HEK293 (cell line): ENCODE data around the gene ABCG8.

Source experiments
- CTCF ChIA-PET: fragments of 350-600 bp; formaldehyde crosslinking; extraction: SDS; loops from one replicate; lab custom pipeline; 2021; ENCODE audit warnings: antibody characterized with exemption; lab: Yijun Ruan, JAX
- POLR2A ChIA-PET: fragments of 300-600 bp; formaldehyde crosslinking; extraction: SDS; loops from one replicate; lab custom pipeline; 2020; ENCODE audit warnings: antibody characterized with exemption, inconsistent platforms; lab: Yijun Ruan, JAX
- H3K27ac ChIP-seq: fragments of 200-500 bp; sonication (Bioruptor generic); 2 replicates; pipeline ENCODE4 v1.5.1; 2014; ENCODE audit warnings: low read depth, low read length, control low read depth, inconsistent platforms; ENCODE audit errors: extremely low read depth
- H3K36me3 ChIP-seq, 2 experiments: fragments of 200-500 bp in 1 of 2; sonication (Bioruptor generic) in 1 of 2; 1 replicate in 1 of 2; 2 replicates in 1 of 2; pipeline ENCODE4 v1.5.1; 2014 to 2017; ENCODE audit warnings: inconsistent platforms in 2 of 2, low read length in 2 of 2; ENCODE audit not compliant: control insufficient read depth in 2 of 2, insufficient read depth in 1 of 2
- H3K4me1 ChIP-seq: fragments of 200-500 bp; sonication (Bioruptor generic); 2 replicates; pipeline ENCODE4 v1.5.1; 2014; ENCODE audit warnings: mild to moderate bottlenecking, low read length, inconsistent platforms; ENCODE audit not compliant: control insufficient read depth, insufficient read depth
- H3K4me3 ChIP-seq: 2 replicates; pipeline ENCODE4 v1.5.1; 2011; ENCODE audit warnings: low read depth, mild to moderate bottlenecking, control low read depth, low read length, moderate library complexity
- H3K9me3 ChIP-seq: fragments of 200-500 bp; sonication (Bioruptor generic); 2 replicates; pipeline ENCODE4 v1.5.1; 2014; ENCODE audit warnings: low read depth, low read length, inconsistent platforms; ENCODE audit not compliant: control insufficient read depth, insufficient read depth
- KLF9 ChIP-seq: fragments of 450-650 bp; formaldehyde crosslinking; IDR thresholded peaks from 2 replicates; pipeline ENCODE4 v1.5.1; 2016; ENCODE audit warnings: missing biosample characterization, missing genetic modification characterization, low read depth
- MEIS1 ChIP-seq: sonication (generic); formaldehyde crosslinking; IDR thresholded peaks from 2 replicates; pipeline ENCODE4 v1.8.1; 2022; ENCODE audit warnings: missing genetic modification reagents, mild to moderate bottlenecking, borderline replicate concordance
- PRDM1 ChIP-seq: fragments of 450-650 bp; formaldehyde crosslinking; IDR thresholded peaks from 2 replicates; pipeline ENCODE4; 2016; ENCODE audit warnings: missing biosample characterization, missing genetic modification characterization
- ZFP3 ChIP-seq: fragments of 450-650 bp; formaldehyde crosslinking; IDR thresholded peaks from 2 replicates; pipeline ENCODE4 v1.5.1; 2016; ENCODE audit warnings: low read depth, missing biosample characterization, missing genetic modification characterization
- ZFP41 ChIP-seq: fragments of 450-650 bp; formaldehyde crosslinking; IDR thresholded peaks from 2 replicates; pipeline ENCODE4 v1.5.1; 2016; ENCODE audit warnings: missing biosample characterization, missing genetic modification characterization, borderline replicate concordance
- ZNF10 ChIP-seq: fragments of 450-650 bp; formaldehyde crosslinking; IDR thresholded peaks from 2 replicates; pipeline ENCODE4 v1.5.1; 2017; ENCODE audit warnings: missing biosample characterization, missing genetic modification characterization
- ZNF423 ChIP-seq: fragments of 450-650 bp; formaldehyde crosslinking; IDR thresholded peaks from 2 replicates; pipeline ENCODE4 v1.5.1; 2016; ENCODE audit warnings: missing biosample characterization, missing genetic modification characterization
- ZNF513 ChIP-seq: fragments of 450-650 bp; IDR thresholded peaks from 2 replicates; pipeline ENCODE4 v1.5.1; 2018; ENCODE audit warnings: missing biosample characterization, missing genetic modification characterization
- ZNF521 ChIP-seq: fragments of 450-650 bp; formaldehyde crosslinking; IDR thresholded peaks from 2 replicates; pipeline ENCODE4 v1.5.1; 2017; ENCODE audit warnings: missing biosample characterization, mild to moderate bottlenecking, missing genetic modification characterization
- ZNF639 ChIP-seq: fragments of 450-650 bp; formaldehyde crosslinking; IDR thresholded peaks from 2 replicates; pipeline ENCODE4 v1.5.1; 2016; ENCODE audit warnings: missing biosample characterization, missing genetic modification characterization
- ZNF670 ChIP-seq: fragments of 450-650 bp; formaldehyde crosslinking; IDR thresholded peaks from 2 replicates; pipeline ENCODE4 v1.5.1; 2016; ENCODE audit warnings: missing biosample characterization, missing genetic modification characterization, low read depth
- ZNF704 ChIP-seq: fragments of 450-650 bp; formaldehyde crosslinking; IDR thresholded peaks from 2 replicates; pipeline ENCODE4 v1.5.1; 2016; ENCODE audit warnings: missing biosample characterization, missing genetic modification characterization
- ZNF777 ChIP-seq: fragments of 450-650 bp; formaldehyde crosslinking; IDR thresholded peaks from 2 replicates; pipeline ENCODE4 v1.5.1; 2017; ENCODE audit warnings: missing biosample characterization, missing genetic modification characterization, borderline replicate concordance
- ZNF791 ChIP-seq: fragments of 450-650 bp; formaldehyde crosslinking; IDR thresholded peaks from 2 replicates; pipeline ENCODE4 v1.5.1; 2016; ENCODE audit warnings: missing biosample characterization, missing genetic modification characterization
- ZSCAN18 ChIP-seq: fragments of 450-650 bp; formaldehyde crosslinking; IDR thresholded peaks from 2 replicates; pipeline ENCODE4 v1.5.1; 2016; ENCODE audit warnings: missing biosample characterization, missing genetic modification characterization
- TF ChIP-seq, protein P1 (sequence below): fragments of 450-650 bp; formaldehyde crosslinking; IDR thresholded peaks from 2 replicates; pipeline ENCODE4 v1.5.1; 2016; ENCODE audit warnings: missing biosample characterization, missing genetic modification characterization
- TF ChIP-seq, protein P2 (sequence below): fragments of 450-650 bp; formaldehyde crosslinking; IDR thresholded peaks from 2 replicates; pipeline ENCODE4 v1.5.1; 2016; ENCODE audit warnings: missing biosample characterization, missing genetic modification characterization
- TF ChIP-seq, protein P3 (sequence below): fragments of 450-650 bp; formaldehyde crosslinking; IDR thresholded peaks from 2 replicates; pipeline ENCODE4 v1.5.0; 2017; ENCODE audit warnings: missing biosample characterization, missing genetic modification characterization, borderline replicate concordance
- TF ChIP-seq, protein P4 (sequence below): fragments of 450-650 bp; formaldehyde crosslinking; IDR thresholded peaks from 2 replicates; pipeline ENCODE4 v1.5.1; 2016; ENCODE audit warnings: missing biosample characterization, missing genetic modification characterization

Gene ABCG8

GRCh38 chr2:43890855-43891254, 52.1 kb downstream of the ABCG8 start:
- H3K4me1 ChIP-seq, result no peaks in the 10 kb centered on the region
- ChIA-PET CTCF (no interaction called here), POLR2A (no interaction called here)
- no peak overlapping the region for H3K4me3 ChIP-seq
- peaks cover 29 to 90% of the 10 kb centered on the region in 2 experiments for H3K36me3 ChIP-seq
- TF ChIP-seq, protein P1, sequence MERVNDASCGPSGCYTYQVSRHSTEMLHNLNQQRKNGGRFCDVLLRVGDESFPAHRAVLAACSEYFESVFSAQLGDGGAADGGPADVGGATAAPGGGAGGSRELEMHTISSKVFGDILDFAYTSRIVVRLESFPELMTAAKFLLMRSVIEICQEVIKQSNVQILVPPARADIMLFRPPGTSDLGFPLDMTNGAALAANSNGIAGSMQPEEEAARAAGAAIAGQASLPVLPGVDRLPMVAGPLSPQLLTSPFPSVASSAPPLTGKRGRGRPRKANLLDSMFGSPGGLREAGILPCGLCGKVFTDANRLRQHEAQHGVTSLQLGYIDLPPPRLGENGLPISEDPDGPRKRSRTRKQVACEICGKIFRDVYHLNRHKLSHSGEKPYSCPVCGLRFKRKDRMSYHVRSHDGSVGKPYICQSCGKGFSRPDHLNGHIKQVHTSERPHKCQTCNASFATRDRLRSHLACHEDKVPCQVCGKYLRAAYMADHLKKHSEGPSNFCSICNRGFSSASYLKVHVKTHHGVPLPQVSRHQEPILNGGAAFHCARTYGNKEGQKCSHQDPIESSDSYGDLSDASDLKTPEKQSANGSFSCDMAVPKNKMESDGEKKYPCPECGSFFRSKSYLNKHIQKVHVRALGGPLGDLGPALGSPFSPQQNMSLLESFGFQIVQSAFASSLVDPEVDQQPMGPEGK, result no peak
- TF ChIP-seq MEIS1 (no peak), ZFP3 (tag by site-specific recombination) (no peak)
- H3K9me3 ChIP-seq, result no peaks in the 10 kb centered on the region
- H3K27ac ChIP-seq, result no peak overlapping the region

DNA sequence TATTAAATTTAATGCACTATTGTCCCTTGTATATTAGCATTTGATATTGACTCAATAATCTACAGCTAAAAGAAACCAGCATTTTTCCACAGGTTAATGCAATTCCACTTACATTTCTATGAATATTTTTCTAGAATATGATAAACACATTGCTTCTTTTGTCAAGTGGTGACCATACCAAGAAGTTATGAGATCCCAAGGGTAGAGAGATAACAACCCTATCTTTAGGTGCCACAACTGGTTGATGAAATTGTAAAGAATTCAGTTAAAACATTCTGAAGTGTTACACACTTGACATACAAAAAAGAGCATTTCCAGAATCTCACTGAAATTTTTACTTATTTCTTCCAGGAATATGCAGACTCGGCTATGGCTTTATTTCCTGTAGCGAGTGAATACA, 56.0 kb downstream of the ABCG8 start:
- TF ChIP-seq ZFP41 (tag by site-specific recombination) (no peak), ZNF670 (tag by site-specific recombination) (no peak), ZNF639 (no peak), ZNF777 (no peak), ZSCAN18 (tag by site-specific recombination) (no peak), ZNF521 (tag by site-specific recombination) (no peak), KLF9 (tag by site-specific recombination) (no peak), ZNF10 (tag by site-specific recombination) (no peak), ZNF513 (no peak), ZNF791 (tag by site-specific recombination) (no peak), PRDM1 (tag by site-specific recombination) (no peak), ZNF704 (no peak), ZNF423 (no peak)
- TF ChIP-seq, protein P2, sequence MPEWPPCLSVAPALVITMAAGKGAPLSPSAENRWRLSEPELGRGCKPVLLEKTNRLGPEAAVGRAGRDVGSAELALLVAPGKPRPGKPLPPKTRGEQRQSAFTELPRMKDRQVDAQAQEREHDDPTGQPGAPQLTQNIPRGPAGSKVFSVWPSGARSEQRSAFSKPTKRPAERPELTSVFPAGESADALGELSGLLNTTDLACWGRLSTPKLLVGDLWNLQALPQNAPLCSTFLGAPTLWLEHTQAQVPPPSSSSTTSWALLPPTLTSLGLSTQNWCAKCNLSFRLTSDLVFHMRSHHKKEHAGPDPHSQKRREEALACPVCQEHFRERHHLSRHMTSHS (tag by site-specific recombination), result no peak
- TF ChIP-seq, protein P3, sequence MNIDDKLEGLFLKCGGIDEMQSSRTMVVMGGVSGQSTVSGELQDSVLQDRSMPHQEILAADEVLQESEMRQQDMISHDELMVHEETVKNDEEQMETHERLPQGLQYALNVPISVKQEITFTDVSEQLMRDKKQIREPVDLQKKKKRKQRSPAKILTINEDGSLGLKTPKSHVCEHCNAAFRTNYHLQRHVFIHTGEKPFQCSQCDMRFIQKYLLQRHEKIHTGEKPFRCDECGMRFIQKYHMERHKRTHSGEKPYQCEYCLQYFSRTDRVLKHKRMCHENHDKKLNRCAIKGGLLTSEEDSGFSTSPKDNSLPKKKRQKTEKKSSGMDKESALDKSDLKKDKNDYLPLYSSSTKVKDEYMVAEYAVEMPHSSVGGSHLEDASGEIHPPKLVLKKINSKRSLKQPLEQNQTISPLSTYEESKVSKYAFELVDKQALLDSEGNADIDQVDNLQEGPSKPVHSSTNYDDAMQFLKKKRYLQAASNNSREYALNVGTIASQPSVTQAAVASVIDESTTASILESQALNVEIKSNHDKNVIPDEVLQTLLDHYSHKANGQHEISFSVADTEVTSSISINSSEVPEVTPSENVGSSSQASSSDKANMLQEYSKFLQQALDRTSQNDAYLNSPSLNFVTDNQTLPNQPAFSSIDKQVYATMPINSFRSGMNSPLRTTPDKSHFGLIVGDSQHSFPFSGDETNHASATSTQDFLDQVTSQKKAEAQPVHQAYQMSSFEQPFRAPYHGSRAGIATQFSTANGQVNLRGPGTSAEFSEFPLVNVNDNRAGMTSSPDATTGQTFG, result no peak
- TF ChIP-seq, protein P4, sequence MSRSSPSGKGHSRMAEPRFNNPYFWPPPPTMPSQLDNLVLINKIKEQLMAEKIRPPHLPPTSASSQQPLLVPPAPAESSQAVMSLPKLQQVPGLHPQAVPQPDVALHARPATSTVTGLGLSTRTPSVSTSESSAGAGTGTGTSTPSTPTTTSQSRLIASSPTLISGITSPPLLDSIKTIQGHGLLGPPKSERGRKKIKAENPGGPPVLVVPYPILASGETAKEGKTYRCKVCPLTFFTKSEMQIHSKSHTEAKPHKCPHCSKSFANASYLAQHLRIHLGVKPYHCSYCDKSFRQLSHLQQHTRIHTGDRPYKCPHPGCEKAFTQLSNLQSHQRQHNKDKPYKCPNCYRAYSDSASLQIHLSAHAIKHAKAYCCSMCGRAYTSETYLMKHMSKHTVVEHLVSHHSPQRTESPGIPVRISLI (tag by site-specific recombination), result no peak
- H3K27ac ChIP-seq, result no peak overlapping the region
- H3K4me3 ChIP-seq, result no peak overlapping the region
- no peaks in the 10 kb centered on the region for H3K9me3 ChIP-seq
- H3K4me1 ChIP-seq, result peaks cover 17% of the 10 kb centered on the region; the same call in 1 of the 2 replicates
- ChIA-PET CTCF (interaction anchor here (0.7 kb wide), 1 partner anchor 28 kb away, joined by 3 read pairs; no protein-coding TSS in a partner anchor), POLR2A (no interaction called here)
- peaks cover 20 to 91% of the 10 kb centered on the region in 2 experiments for H3K36me3 ChIP-seq
